CD1c-positive myeloid dendritic cell (primary cell): ENCODE measurements around the gene OXTR.
"Not testable (repeated sequence)": the region's sequence is repeated elsewhere in the genome, so short reads cannot be mapped to it uniquely, and the experiment has no call there.

Source experiments
- DNase-seq: peaks from one replicate; pipeline ENCODE4 v3.0.0-alpha.2; 2016; ENCODE audit errors: extremely low spot score

Gene OXTR

DNA sequence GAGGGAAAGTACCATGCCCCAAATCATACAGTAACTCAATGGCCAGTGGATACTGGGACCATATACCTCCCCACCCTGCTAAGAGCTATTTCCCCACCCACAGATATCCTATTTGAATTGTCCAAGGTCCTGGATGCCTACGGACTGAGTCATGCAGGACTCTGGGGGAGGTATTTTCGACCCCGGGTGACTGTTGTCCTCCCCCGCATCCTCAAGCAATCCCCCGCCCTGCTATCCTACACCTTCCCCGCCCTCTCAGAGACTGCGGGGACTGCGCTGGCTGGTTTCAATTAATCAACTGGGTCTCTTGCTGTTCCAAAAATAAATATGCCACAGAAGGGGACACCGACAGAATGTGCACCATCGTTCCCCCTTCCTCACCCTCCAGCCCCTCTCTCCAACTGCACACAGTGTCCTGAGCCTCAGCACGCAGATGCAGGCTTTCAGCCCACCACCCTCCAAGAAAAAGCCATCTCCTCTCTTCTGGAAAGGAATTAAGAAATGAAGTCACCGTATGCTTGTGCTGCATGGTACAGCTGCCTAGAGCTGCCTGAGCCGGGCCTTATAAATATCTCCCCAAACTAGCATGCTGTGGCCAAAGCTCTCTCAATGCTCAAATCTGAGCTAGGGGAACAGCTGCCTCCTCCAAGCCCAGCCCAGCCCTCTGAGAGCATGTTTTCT lies 27.7 kb downstream of the OXTR start:
- no peak for DNase-seq

DNA sequence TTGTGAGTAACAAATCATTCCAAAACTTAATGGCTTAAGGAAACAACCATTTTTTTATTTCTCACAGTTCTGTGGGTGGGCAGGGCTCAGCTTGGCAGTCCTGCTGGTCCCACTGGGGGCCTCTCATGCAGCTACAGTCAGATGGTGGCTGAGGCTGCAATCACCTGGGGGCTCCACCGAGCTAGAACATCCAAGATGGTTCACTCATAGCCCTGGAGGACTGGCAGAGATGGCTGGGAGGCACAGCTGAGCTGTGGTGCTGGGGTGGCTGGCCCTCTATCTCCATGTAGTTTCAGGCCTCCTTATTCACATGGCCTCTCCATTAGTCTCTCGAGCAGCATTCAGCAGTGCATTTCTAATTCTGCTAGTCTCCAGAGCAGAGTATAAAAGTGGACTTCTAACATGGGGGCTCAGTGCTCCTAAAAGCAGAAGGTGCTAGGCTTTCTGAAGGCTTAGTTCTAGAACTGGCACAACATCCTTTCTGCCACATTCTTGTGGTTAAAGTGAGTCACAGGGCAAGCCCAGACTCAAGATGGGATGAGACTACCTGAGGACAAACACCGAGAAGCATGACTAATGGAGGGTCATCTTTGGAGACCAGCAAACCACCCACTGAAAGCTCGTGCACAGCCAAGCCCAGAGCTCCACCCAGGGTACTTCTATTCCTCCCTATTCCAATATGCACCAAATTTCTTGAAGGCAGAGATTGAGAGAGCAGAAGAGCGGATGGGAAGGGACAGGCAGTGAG lies 29.5 kb downstream of the OXTR start:
- DNase-seq, result no peak

DNA sequence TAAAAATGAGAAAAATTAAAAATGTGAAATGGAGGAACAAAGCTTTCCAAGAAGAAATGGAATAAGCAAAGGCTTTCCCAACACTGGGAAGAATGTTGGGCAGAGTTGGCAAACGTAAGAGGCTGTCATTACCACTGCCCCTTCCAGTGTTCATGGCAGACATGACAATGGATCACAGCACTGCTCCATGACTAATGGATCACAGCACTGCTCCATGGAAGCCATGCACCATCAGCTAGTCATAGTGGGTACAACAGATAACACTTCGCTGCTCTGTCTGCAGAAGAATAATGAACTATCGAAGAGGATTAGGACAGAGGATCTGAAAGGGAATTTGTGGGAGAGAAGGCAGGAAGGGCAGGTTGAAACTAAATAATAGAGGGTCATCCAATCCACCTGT lies 30.8 kb downstream of the OXTR start:
- no peak for DNase-seq

DNA sequence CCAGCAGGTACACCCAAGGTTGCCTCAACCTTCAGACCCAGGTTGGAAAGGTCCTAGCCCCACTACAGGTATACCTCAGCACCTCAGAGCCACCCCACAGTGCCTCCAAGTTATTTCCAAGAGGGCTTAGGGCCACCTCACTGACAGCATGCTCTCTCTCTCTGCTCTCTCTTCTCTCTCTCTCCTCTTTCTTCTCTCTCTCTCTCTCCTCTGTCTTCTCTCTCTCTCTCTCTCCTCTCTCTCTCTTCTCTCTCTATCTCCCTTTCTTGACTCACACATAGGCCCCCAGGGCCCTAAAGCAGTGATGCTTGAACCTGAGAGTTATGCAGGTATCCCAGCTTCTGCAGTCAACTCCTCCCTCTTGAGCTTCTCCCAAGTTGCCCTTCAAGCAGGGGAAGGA lies 31.6 kb downstream of the OXTR start:
- DNase-seq, result no peak

DNA sequence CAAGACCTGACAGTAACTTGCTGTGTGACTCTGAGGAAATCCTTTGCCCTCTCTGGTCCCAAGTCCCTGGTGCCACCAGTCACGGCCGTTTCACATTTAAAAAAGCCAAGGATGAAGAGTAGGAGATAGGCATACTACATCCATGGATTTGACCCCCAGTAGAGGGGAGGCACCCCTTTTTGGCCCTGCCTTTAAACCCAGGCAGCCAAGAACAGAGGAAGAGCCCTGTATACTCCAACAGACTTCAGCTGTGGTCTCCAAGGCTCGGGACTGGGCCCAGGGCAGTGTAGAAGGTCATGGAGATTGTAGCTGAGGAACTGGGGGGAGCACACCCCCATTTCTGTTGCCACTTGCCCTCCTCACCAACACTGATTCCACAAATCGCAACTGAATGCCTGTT lies 32.1 kb downstream of the OXTR start:
- DNase-seq, result no peak

DNA sequence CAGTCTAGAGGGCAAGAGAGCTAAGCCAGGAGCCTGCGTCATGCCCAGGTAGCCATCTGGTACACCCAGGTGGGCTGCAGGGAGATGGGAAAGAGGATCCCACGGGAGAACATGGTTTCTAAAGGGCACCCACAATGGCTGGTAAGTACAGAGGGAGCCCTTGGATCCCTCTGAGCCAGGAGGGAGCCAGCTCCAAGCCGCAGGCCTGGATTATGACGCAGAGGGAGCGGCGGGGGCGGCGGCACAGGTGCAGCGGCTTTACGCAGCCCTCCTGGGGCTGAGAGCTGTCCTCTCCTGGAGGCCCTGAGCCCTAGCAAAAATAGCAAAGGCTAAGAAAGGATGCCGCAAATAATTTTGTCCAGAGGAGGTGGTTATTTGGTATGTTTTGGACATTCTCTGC lies 33.0 kb downstream of the OXTR start:
- DNase-seq, result no peak

DNA sequence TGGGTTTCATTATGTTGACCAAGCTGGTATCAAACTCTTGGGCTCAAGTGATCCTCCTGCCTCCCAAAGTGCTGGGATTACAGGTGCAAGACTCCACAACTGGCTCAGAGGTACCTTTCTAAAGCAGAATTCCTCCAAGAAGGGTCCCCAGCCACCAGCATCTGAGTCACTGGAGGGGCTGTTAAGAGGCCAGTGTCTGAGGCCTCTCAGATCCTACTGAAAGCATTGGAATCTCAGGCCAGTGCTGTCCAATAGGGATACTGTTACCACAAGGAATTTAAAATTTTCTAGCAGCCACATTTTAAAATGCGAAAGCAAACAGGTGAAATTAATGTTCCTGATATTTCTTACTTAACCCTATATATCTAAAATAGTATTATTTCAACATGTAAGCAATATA lies 34.5 kb downstream of the OXTR start:
- DNase-seq, result no peak

GRCh38 chr3:8734137-8734878 lies 35.1 kb downstream of the OXTR start:
- DNase-seq, result no peak

GRCh38 chr3:8733332-8734094 lies 35.9 kb downstream of the OXTR start, which contains the start of gene CAV3:
Gene CAV3 (plus strand): TSS chr3:8733802. CDS start chr3:8733877, 75 bp downstream.
- DNase-seq, result no peak

- no peak for DNase-seq
Measured at GRCh38 chr3:8732413-8732812, 37.0 kb downstream of the OXTR start.

DNA sequence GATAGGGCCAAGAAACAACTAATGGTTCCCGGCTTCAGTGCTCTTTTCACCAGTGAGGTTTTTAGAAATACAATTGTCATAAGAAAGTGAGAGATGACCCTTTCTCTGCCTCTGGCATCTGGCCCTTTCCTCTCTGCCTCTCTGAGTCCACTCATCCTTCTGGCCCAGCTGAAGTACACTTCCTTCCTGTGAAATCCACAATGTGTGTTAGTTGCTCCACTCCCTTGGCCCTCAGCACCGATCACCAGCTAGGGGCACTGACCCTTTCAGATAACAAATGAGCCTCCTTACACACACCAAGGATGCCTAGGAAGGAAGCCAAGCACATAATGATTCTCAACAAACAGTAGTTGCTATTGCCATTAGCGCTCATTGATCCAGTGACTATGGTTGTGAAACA lies 38.8 kb downstream of the OXTR start:
- no peak for DNase-seq

GRCh38 chr3:8729479-8729878 lies 39.9 kb downstream of the OXTR start:
- no peak for DNase-seq

- DNase-seq, result no peak
Measured at GRCh38 chr3:8727605-8728512, 41.6 kb downstream of the OXTR start.

DNA sequence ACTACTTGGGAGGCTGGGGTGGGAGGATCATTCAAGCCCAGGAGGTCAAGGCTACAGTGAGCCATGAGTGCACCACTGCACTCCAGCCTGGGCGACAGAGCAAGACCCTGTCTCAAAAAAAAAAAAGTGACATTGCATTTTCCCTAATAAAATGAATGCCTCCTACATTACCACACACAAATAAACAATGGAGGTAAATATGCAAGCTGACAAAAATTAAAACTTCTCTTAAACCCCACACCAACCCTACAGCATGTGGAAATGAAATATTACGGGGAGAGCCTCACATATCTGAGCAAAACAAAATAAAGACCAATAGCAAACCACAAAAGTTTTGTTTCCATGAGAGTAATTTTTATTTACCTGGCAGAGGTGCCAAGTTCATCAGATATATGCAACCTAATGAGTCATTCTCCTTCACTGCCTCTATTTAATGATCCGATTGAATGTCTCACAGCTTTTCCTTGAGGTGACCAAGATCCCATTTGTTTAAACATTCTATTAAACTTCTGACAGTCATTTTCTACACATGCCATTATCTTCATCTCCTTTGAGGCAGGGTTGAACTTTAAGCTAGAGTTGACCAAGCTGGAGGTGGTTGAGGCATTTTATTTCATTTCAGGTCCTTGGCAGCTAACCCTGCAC lies 45.2 kb downstream of the OXTR start:
- DNase-seq, result no peak

DNA sequence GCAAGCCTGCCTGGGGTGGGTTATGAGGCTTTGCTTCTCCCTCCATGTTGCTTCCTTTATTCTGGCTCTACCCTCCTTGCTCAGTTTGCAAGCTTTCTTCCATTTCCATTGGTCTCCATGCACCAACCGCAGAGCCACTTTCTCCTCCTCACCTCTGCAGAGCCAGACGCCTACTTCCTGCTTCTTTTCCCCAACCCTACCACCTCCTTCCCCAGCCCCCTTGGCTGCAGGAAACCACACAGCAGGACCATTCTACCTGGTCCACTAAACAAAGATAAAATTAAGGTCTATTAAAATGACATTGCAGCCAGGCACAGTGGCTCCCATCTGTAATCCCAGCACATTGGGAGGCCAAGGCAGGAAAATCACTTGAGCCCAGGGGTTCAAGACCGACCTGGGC lies 45.8 kb downstream of the OXTR start:
- no peak for DNase-seq

GRCh38 chr3:8722808-8723207 lies 46.6 kb downstream of the OXTR start:
- DNase-seq, result no peak

DNA sequence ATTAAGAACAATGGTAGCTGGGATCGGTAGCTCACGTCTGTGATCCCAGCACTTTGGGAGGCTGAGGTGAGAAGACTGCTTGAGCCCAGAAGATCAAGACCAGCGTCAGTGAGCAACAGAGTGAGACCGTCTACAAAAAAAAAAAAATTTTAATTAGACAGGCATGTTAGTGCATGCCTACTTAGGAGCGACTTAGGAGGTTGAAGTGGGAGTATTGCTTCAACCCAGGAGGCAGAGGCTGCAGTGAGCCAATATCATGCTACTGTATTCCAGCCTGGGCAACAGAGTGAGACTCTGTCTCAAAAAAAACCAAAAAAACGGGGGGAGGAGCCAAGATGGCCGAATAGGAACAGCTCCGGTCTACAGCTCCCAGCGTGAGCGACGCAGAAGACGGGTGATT lies 53.7 kb downstream of the OXTR start:
- not testable (repeated sequence) for DNase-seq

DNA sequence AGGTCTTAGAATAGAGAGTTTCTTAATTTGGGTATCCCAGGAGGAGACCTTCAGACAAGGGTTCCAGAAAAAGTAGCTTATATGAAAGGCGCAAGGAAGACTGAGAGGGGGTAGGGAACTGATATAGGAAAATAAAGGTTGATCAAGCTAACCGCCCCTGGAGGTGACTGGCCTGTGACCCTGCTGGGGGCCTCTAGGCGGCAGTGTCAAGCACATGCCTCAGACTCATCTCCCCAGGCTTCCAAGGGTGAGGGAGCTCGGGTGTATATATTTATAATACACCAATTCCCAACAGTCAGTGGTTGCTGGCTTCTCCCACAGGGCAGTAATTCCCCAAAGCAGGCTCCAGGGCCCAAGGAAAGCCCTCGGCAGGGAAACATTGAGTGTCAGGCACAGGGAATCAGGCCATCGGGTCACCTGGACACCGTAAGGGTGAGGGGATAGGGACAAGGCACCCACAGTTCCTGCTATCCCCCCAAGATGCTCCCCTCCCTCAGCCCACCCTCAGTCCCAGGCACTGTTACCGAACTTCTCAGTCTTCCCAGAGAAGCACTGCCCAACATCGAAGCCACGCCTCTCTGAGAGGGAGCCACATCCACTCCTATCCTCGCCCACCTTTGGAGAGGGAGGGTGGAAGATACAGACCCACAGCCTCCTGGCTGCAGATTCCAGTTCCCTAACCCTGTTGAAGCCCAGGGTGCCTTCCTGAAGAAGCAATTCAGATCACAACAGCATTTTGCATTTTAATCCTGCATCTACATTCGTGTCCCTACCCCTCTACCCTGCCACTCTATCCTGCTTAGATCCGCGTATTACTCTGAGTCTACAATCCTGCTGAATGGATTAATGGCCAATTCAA lies 55.3 kb downstream of the OXTR start:
- DNase-seq, result no peak

DNA sequence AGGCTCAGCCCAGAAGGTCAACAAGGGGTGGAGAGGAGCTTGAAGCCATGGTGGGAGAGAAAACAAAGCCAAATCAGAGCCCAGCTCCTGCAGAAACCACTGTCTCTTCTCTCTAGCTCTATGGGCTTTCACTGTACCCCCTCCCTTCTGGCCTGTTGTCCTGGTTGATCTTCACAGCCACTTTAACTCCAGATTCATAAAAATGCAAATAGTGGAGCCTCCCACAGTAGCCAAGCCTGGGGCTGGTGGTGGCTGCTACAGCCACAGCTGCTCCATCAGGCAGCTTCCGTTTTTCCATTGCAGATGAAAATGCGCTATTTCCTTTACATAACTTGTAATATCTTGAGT lies 56.5 kb downstream of the OXTR start:
- no peak for DNase-seq
